DOHH2 (cell line): ENCODE measurements around the gene KRT5.

Experiments
- CTCF ChIP-seq: fragments of 200-600 bp; sonication (generic); IDR thresholded peaks from one replicate; pipeline ENCODE4 v1.5.1; 2014; ENCODE audit warnings: antibody characterized with exemption, mild to moderate bottlenecking, low read depth, low read length; ENCODE audit not compliant: poor library complexity, severe bottlenecking
- EZH2phosphoT487 ChIP-seq: fragments of 200-600 bp; sonication (generic); IDR thresholded peaks from 2 replicates; pipeline ENCODE4 v1.6.1; 2017; ENCODE audit warnings: borderline replicate concordance, mild to moderate bottlenecking, antibody characterized with exemption, low read length, moderate library complexity, mixed read lengths

GRCh38 chr12:52552055-52552454, 31.9 kb upstream of the KRT5 start:
- TF ChIP-seq CTCF, result no peak
- no peak for TF ChIP-seq EZH2phosphoT487
